ES-I3 (cell line): ENCODE data around the gene MTOR.

Experiments used
- H3K36me3 ChIP-seq: 2 replicates; pipeline ENCODE4 v1.6.1; 2013; ENCODE audit warnings: mild to moderate bottlenecking, low read length, control low read depth, moderate library complexity; ENCODE audit not compliant: insufficient read depth
- H3K4me1 ChIP-seq: 2 replicates; pipeline ENCODE4 v1.6.1; 2013; ENCODE audit warnings: mild to moderate bottlenecking, control low read depth, low read length; ENCODE audit not compliant: insufficient read depth
- H3K9ac ChIP-seq: 2 replicates; pipeline ENCODE4 v1.6.1; 2013; ENCODE audit warnings: low read depth, mild to moderate bottlenecking, low read length, moderate library complexity
- H3K9me3 ChIP-seq: 2 replicates; pipeline ENCODE4 v1.6.1; 2013; ENCODE audit warnings: mild to moderate bottlenecking, low read length, moderate library complexity; ENCODE audit not compliant: control insufficient read depth, insufficient read depth

MTOR gene

DNA sequence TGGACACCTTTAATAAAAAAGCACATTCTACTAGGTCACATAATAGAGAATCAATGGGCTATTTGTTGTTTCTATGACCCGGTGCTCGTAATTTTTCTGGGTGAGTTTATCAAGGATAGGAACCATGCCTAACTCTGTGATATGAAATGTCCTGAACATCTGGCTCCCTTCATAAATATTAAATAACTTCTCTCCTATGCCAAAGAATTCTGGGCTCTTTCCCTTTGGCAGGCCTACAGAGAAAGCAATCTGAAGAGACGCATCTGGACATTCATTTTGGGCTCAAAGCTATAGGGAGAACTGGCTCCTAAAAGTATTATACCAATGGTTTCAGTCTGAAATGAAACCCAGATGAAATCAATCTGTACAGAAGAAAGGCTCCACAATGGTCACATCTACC, 112.0 kb downstream of the MTOR start:
- no peaks in the 10 kb centered on the region for H3K9me3 ChIP-seq
- no peak overlapping the region for H3K9ac ChIP-seq
- H3K36me3 ChIP-seq = peaks cover 13% of the 10 kb centered on the region
- H3K4me1 ChIP-seq = peaks cover 16% of the 10 kb centered on the region

DNA sequence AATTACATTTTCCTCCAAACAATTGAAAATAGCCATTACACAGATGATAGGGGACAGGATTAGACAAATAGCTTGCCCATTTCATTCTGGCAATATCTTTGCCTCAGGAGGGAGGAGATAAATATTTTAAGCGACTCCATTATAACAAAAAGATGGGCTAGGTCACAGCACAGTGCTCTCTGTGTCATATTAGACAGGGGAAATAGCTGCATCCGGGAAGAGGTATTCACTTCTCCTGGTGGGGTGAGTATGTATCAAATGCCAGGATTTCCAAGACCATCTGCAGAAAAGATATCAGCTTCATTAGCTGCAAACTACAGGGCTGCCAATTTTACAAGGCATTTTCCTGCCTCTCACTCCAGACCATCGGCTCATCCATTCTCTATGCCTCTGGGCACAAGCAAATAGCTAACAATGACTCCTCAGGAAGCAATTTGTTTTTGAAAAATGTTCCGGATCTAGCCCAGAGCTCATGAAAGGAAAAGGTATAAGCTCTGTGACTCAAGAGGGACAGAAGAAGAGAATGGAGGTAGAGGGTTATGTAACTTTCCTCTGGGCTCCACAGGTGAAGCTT, 115.1 kb downstream of the MTOR start:
- Histone ChIP-seq H3K9me3 (no peaks in the 10 kb centered on the region), H3K4me1 (peaks cover 12% of the 10 kb centered on the region), H3K36me3 (peaks cover 24% of the 10 kb centered on the region), H3K9ac (no peak overlapping the region)

DNA sequence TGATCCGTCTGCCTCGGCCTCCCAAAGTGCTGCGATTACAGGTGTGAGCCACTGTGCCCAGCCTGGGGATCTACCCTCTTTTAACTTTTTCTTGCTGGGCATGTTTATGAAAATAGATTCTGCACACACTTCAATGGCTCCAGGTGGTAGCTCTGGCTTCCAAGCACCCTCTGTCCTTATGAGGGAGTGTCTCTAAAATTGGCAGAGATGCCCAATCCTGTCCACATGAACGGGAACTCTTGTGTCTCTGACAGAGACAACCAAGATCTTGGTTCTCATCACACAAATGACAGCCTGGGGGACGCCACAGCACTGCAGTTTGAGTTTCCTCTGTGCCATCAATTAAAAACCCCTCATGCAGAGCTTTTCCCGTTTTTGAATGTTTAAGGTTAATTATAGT, 116.6 kb downstream of the MTOR start:
- no peaks in the 10 kb centered on the region for H3K9me3 ChIP-seq
- H3K9ac ChIP-seq = no peak overlapping the region
- peaks cover 6% of the 10 kb centered on the region; the same call in 1 of the 2 replicates for H3K4me1 ChIP-seq
- H3K36me3 ChIP-seq = peaks cover 21% of the 10 kb centered on the region

DNA sequence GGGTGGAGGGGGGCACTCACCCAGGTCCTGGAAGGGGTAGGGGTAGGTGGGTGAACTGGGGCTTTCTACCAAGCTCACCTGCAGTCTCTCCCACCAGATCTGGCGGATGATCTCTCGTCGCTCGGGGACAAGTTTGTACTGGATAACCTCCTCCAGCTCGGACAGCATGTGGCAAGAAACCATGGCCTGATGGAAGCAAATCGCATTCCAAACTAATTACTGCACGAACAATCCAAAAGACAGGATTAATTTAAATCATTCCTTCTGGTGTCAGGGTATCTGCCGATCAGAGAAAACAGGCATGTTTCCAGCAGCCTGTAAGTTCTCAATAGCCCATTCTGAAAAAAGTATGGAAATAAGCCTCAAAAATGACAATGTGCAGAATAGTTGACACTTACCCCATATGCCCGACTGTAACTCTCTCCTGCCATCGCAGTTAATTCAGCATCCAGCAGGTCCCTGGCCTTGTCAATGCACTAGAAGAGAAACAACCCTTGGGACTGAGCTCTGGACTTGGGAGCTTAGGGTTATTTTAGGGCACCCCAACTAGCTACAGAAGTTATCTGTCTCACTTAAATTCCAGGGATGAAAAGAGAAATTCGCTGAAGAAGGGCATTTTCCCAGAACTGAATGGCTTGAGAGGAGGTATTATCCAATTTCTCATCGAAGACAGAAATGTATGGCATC, 117.6 kb downstream of the MTOR start:
- peaks cover 6% of the 10 kb centered on the region; the same call in 1 of the 2 replicates for H3K4me1 ChIP-seq
- peaks cover 20% of the 10 kb centered on the region for H3K36me3 ChIP-seq
- no peak overlapping the region for H3K9ac ChIP-seq
- H3K9me3 ChIP-seq = no peaks in the 10 kb centered on the region

DNA sequence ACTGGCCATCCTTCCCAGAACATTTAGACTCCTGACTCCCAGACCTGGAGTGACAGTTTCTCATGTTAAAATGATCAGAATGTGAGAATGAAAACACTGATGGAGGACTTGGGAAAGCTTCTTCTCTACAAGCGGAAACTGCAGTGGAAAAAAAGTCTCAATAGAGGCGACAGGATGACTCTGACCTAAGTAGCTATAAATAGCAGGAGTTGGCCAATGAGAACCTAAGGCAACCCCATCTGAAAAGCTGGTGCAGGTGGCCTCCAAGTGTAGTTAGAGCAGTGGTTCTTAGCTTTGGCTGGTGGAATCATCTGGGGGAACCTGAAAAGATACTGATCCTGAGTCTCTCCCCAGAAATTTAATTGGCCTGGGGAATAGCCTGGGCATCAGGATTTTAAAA, 118.4 kb downstream of the MTOR start:
- H3K36me3 ChIP-seq = peaks cover 20% of the 10 kb centered on the region
- no peak overlapping the region for H3K9ac ChIP-seq
- no peaks in the 10 kb centered on the region for H3K9me3 ChIP-seq
- H3K4me1 ChIP-seq = peaks cover 6% of the 10 kb centered on the region; the same call in 1 of the 2 replicates

DNA sequence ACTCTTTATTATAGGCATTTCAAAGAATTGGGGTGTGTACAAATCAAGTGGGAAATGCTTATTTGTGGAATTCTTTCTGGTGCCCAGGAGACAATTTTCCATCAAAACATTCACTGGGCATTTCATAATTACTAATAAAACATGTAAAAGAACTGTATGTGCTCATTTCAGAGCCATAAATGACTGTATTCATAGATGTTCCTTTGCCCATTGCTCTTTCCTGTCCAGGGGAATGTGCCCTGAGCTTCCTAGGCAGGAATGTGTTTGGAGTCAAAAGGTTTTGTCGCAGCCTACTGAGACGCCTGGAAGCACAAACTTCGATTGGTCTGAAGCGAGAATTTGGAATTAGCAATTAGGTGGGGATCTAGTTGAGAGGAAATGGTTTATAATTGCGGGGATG, 119.0 kb downstream of the MTOR start:
- Histone ChIP-seq H3K9ac (no peak overlapping the region), H3K36me3 (peaks cover 24% of the 10 kb centered on the region), H3K9me3 (no peaks in the 10 kb centered on the region), H3K4me1 (peaks cover 6% of the 10 kb centered on the region; the same call in 1 of the 2 replicates)

DNA sequence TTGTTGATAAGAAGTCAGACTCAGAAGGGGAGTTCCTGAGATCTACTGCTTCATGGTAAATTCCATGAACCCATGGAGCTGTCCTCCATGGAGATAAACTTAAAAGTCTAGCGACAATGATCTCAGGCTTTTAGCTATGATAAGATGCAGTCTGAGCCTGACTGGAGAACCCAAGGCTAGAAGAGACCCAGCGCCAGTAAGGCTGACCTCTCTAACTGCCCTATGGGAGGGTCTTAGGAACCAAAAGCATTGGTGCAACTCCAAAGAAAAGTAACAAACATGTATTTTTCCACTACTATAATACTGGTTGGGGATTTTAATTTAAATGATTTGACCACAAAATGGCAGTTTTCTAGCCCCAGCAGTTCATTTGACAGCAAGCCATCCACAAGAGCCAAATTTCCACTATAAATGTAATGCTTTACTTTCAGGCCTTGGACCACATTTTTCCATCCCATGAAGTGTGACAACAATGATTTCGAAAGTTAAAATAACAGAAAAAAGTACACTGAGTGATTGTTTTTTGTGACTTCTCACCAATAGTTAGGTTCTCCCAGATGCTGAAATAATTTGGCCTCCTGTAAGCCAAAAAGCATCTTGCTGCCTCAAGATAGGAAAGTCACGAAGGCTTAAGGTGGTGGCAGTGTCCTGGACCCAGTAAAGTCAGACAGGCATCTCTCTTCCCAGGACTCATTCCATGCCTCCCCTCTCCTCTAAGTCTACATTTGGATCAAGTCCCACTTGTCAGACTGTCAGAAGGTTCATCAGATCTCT, 119.5 kb downstream of the MTOR start:
- no peak overlapping the region for H3K9ac ChIP-seq

DNA sequence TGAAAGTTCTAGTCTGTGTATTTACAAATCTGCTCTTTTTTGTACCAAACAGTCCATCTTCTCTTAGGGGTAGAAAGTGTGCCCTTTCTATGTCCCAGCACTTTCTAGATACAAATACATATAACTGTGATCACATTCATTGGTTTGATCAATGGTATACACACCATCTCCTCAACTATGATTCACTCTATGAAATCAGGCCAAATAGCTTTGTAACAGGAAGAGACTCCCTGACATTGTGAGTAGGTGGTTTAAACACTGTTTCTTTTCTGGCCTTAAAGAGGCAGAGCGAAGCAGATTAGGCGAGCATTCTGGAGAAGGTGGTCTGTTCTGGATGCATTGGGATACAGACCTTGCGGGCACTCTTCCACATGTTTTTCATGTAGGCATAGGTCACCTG, 123.4 kb downstream of the MTOR start:
- no peak overlapping the region for H3K9ac ChIP-seq
- peaks cover 24% of the 10 kb centered on the region for H3K36me3 ChIP-seq
- H3K4me1 ChIP-seq = no peaks in the 10 kb centered on the region
- H3K9me3 ChIP-seq = no peaks in the 10 kb centered on the region

More for the DNA sequence above, 119.5 kb downstream of the MTOR start:
- H3K9me3 ChIP-seq = no peaks in the 10 kb centered on the region
- peaks cover 30% of the 10 kb centered on the region for H3K36me3 ChIP-seq
- H3K4me1 ChIP-seq = peaks cover 3% of the 10 kb centered on the region; the same call in 1 of the 2 replicates

DNA sequence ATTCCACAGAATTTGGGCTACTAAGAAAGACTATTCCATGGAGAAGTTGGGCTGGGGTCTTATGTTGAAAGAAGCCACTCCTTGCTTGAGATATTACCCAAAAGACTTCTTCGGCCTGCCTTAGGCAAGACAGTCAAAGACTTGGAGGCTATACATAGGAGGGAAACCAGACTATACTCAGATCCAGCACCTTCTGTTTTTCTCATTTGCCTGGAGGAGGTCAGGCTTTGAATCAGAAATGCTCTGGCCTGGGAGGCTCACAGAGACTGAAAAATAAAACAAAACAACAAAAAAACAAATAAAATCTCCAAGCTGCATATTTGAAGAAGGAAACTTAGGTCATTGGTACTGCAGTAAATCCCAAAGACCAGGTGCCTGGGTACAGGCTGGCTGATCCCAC, 124.3 kb downstream of the MTOR start:
- no peaks in the 10 kb centered on the region for H3K9me3 ChIP-seq
- H3K4me1 ChIP-seq = no peaks in the 10 kb centered on the region
- H3K9ac ChIP-seq = no peak overlapping the region
- H3K36me3 ChIP-seq = peaks cover 19% of the 10 kb centered on the region

DNA sequence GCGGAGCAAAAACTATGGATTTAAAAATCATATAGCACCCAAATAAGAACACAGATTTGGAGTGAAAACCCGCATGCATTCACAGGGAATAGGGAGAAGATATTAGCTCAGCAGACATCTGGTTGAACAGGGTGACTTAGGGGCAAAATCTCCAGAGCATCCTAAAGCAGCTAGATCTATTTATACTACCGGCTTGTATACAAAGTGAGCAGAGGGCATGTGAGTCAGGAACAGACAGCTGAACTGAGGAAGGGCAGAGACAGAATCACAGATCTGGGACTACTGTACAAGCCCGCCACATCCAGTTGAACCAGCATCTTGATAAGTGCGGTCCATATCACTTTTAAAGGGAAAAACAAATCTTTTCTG, 127.5 kb downstream of the MTOR start:
- H3K4me1 ChIP-seq = no peaks in the 10 kb centered on the region
- peaks cover 30% of the 10 kb centered on the region for H3K36me3 ChIP-seq
- H3K9ac ChIP-seq = no peak overlapping the region
- no peaks in the 10 kb centered on the region for H3K9me3 ChIP-seq

DNA sequence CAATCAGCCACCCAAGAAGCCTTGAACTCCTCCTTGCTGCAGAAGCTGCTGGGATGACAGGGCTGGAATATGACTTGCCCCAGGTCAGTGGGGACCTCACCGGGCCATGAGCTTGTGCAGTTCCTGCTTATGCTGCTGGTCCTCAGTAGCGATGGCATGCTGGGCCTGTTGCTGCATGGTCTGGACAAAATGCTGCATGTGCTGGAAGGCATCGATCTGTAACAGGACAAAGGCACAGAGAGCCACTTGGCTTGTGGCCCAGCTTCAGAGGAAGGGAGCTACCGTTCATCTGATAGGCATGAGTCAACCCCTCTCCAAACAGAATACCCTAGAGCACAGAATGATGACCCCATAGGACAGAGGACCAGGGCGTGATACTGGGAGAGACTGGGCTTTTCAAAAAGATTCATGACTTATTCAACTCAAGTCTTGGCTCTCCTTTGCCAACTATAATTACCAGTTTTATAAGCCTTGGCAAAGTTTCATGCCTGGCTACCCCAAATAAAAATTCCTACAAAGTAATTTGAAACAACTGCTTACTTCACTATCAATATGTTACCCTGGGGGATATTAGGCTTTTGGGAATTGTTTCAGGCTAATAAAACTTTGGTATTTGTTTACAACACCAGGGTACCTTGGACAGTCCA, 128.0 kb downstream of the MTOR start:
- Histone ChIP-seq H3K4me1 (no peaks in the 10 kb centered on the region), H3K36me3 (peaks cover 36% of the 10 kb centered on the region), H3K9ac (no peak overlapping the region), H3K9me3 (no peaks in the 10 kb centered on the region)

DNA sequence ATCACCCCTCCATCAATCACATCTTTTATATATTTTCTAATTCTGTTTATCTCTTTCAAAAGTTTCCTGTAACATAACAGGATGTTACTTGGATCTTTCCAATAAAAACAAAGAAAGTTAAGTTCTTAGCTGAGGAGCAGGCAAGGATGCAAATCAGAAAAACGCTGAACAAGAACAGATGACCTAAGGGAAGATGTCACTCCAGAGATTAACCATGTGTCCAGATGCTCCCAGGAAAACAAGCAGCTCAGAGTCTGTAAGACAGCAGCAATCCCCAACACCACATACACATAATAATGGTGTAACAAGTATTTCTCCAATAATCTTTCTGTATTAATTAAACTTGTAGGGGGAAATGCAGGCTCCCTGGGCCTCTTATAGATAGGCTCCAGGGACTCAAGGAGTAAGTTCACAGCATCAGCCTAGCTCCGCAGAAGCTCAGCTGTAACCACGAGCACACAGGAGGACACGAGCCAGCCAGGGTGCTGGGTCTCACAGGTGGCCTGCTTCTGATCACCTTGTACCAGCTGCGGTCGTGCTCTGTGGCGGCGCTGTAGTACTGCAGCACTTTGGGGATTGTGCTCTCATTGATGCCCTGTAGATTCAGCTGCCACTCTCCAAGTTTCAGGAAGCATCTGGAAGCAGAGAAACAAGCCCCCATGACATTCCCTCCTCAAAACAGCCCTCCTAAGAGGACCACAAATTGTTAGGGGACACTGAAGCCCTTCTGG, 129.6 kb downstream of the MTOR start:
- Histone ChIP-seq H3K36me3 (peaks cover 39% of the 10 kb centered on the region), H3K9me3 (no peaks in the 10 kb centered on the region), H3K4me1 (no peaks in the 10 kb centered on the region), H3K9ac (no peak overlapping the region)

DNA sequence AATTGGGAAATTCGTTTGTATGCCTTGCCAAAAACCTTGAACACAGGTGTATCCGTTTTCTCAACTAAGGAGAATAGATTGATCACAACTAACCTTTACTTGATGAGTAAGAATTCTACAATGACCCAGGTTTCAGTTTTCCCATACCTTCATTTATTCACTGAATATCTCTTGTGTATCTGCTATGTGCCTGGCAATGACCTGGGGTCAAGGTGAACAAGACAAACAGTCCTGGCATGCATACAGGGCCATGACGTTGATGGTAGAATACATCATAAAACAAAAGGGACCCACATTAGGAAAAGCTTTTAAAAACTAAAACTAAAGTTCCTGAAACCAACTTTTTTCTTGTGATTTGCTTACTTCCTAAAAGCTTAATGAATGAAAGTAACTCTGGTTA, 130.5 kb downstream of the MTOR start:
- H3K4me1 ChIP-seq = no peaks in the 10 kb centered on the region
- peaks cover 44% of the 10 kb centered on the region for H3K36me3 ChIP-seq
- H3K9ac ChIP-seq = no peak overlapping the region
- H3K9me3 ChIP-seq = no peaks in the 10 kb centered on the region

DNA sequence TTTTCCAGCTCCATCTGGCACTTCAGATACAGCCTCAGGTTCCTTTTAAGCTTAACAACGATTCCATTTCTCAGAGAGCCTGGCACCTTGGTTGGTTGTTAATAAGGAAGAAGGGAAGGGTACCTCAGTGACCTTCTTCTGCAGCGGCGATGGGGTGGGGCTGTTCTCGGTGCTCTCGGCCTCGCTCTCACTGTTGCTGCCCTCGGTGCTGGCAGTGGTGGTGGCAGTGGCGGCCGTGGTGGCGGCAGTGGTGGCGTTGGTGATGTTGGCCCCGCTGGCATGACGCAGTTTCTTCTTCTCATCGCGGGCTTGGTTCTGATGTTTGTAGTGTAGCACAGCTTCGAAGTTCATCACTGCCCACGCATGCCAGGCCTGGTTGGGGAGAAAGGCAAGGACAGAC, 131.9 kb downstream of the MTOR start:
- peaks cover 52% of the 10 kb centered on the region for H3K36me3 ChIP-seq

More for the DNA sequence above, 131.9 kb downstream of the MTOR start:
- Histone ChIP-seq H3K4me1 (no peaks in the 10 kb centered on the region), H3K9ac (no peak overlapping the region), H3K9me3 (no peaks in the 10 kb centered on the region)
